Activated T-helper 1 cell treated with anti-CD3 and anti-CD28 coated beads, Interleukin-2, amount 50 U/mL, for 16 hours (primary cell): ENCODE data around the gene TH.

Experiments used
- DNase-seq, 2 donors: peaks; one replicate each; pipeline ENCODE4 v3.0.0-alpha.2; 2020; ENCODE audit warnings: low read depth in 1 of 2, low spot score in 1 of 2

The TH gene

DNA sequence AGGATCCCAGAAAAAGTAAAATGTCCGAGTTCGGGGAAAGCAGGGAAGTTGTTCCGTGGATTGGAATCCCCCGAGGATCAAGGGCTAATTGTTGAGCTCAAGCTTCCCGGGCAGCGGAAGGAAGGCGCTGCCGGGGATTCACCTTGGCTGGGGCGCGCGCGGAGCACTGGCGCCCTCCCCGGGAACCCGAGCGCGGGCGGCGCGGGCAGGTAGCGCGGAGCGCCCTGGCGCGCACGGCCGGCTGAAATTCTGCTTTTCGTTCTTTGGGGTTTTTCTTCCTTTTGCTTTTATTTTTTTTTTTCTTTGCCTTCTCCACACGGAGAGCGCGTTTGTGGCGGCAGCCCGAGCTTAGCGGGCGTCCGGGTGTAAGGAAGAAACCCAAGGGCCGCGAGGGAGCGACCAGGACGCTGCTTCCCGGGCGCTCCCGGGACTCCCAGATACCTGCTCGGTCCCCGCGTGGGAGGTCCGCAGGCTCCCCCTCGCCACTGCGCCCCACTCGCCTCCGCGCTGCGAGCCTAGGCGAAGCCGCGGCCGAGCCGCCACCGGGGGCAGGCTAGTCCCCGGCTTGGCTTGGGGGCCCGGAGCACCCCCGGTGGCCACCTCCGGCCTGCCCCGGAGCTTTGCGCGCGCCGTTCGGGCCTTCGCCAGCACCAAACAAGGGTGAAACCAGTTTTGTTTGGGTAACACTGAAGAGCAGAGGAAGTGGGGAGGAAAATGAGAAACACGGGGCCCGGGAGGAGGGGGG, 27.6 kb downstream of the TH start:
- no peak for DNase-seq

DNA sequence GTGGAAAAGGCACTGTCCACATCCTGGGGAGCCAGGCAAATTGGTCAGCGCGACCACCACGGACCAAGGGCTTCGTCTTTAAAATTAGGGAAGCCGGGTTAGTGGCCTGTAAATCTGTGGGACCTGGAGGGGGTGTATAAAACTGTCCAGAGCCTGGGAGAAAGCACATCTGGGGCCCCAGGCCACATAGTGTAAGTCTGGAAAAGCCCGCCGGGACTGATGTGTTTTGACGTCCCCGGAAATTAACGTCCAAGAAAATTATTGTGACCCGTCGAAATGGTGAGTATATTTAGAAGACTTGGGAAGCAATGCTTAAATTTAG, 28.2 kb downstream of the TH start:
- no peak for DNase-seq

DNA sequence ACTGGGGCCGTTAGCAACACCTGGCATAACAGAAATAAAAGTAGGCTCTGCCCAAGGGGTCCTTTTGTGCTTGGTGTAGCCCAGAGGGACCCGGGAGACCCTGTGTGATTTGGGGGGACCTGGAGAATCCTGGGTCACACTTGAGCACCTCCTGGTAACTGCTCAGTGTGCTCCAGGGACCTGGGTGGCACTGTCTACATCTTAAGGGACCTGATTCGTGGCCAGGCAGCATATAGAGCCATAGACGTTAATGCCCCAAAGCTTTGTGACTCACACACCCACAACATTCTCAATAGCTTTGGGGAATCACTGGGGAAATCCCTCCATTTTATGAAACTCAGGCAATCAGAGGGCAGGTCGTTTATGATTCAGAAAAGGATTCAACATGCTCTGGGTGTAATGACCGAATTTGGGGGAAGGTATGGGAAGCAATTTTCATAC, 28.8 kb downstream of the TH start:
- no peak for DNase-seq

DNA sequence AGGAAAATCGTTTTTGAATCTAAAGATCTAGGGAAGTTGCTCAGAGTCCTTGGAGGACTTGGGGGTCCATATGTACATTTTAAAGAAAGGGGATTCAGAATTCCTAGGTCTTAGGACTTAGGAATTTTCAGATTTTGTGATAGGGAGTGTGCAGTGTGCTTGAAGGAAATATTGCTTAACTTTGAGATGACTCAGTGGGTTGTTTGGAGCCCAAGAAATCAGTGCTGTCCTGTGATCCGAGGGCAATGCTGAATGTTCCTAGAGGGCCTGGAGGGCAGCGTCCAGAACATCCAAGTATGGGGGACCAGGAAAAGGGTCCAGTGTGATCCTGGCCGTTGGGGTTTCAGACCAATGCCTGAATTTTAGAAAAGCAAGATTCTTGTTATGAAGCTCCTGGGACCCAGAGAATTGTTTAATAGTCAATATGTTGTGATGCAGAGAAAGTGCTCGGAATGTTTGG, 29.3 kb downstream of the TH start:
- DNase-seq, result no peak

DNA sequence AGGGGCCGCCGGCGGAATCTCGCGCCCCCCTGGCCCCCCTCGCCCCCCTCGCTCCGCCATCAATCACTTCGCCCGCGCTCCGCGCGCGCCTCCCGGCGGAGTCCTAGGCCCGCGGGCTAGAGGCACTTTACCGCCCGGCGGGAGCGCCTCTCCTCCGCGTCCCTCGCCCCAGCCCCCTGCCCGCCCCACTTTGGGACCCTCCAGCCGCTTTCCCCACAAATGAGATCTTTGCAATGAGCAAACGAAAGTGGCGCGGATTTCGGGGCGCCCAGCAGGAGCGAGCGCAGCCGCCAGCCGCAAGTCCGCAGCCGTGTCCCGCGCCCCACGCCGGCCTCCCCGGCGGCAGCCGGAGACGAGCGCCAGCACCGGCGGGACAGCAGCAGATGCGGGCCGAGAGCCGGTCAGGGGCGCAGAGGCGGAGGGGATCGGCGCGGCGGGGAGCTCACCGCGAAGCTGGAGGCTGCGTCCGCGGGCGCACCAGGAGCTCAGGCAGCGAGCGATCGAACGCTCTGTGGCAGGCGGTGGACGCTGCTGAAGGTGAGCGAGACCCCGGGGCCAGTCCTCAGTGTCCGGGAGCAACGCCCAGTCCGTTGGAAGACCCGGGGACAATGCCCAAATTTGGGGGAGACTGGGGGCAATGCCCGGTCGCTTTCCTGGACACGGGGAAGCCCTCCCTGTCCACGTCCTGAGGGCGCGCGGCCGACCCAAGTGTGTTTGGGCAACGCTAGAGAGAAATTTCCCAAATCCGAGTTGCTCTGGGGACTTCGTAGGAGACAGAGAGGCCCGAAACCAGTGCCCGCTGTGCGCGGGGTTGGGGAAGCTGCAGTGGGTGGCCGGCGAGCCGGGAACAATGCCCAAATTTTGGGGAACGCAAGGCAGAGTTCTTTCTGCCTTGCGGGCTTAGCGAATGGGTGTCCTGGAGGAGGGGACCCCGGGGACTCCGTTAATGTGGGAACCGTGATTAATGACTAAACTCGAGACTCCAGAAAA, 30.9 kb downstream of the TH start:
- DNase-seq, result no peak

DNA sequence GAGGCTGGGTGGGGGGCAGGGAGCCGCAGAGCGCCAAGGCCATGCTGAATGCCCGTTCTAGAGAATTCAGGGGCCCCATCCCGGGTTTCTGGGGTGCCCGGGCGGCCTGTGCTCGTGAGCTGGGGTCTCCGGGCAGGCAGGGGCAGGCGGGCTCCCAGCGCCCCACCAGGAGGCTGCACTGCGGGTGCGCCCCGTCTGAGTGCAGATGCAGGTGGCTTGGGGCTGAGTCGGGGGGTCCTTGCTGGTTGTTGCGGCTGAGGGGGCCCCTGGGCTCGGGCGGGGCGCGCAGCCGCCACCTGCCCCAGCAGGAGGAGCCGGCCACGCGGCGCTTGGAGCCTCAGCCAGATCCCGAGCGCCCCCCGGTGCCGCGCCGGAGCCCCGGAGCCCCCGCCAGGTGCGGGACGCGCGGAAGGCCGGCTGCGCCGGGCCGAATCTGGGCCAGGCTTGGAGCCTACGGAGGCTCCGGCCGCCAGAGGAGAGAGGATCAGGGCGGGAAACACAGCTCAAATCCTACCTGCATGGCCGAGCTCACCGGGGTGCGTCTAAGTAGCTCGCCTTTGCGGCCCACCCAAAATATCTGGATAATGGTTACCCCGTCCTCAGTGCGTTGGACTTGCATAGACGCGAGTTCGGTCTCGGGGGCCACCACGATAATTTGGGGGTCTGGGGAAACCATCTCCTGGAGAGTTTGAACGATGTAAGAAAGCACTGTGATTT, 31.8 kb downstream of the TH start:
- no peak for DNase-seq

DNA sequence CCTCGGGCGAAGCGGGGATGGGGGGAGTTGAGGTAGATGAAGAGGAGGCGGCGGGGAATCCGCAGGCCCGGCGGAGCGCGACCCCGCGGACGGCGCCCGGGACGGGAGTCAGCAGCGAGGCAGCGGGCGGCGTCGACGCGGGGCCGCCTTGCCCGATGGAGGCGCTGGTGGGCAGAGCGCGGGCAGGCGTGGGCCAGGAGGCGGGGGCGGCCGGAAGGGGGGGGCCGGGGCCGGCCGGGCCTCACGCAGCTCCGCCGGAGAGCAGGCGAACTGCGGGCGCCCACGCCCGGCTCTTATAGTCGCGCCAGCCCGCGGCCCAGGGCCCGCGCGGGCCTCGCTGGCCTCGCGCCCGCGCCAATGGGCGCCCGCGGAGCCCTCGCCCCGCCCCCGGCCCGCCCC, 32.5 kb downstream of the TH start, which contains the start of gene IGF2:
IGF2 (minus strand) TSS at position 267 of the 399 bp plus-strand sequence. CDS start 3,866 bp downstream, outside the sequence.
- no peak for DNase-seq

DNA sequence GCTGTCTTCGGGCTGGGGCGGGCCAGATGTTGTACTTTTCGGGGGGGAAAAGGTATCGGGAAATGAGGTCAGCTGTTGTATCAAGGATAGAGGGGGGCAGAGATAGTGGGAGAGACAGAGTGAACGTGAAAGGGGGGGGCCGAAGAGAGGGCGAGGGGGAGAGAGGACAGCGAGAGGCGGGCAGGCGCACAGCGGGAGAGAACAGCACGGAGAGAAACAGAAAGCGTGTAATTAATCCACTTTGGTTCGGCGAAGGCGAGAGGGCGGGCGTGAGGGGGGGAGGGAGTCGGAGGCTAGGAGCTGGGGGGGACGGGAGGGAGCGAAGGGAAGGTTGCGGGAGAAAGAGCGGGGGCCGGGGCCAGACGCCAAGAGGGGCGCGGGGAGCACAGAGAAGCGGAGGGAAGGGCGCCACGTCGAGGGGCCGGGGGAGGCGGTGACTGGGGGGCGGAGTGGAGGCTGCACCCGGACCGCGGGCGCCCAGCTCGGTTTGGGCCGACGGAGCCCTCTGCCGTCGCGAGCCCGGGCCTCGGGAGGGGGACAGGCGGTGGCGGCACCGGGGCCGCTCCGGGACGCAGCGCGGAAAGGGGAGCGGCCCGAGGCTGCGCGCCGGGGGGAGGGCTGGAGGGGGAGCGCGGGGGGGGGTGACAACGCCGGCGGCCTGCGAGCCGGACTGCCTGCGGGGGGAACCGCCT, 33.0 kb downstream of the TH start:
- DNase-seq, result no peak

DNA sequence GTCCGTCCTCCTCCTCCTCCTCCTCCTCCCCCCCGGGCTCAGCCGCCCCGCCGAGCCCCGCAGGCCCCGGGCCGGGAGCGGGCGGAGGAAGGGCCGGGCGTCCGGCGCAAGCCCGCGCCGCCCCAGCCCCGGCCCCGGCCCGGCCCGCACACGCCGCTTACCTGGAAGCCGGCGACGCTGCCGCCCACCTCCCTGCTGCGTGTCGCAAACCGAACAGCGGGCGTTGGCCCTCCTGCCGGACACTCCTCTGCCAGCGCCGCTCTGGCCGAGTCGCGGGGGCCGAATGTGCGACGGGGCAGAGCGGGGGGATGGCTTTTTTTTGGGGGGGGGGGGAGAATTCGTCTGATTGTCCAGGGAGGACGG, 33.6 kb downstream of the TH start:
- no peak for DNase-seq

DNA sequence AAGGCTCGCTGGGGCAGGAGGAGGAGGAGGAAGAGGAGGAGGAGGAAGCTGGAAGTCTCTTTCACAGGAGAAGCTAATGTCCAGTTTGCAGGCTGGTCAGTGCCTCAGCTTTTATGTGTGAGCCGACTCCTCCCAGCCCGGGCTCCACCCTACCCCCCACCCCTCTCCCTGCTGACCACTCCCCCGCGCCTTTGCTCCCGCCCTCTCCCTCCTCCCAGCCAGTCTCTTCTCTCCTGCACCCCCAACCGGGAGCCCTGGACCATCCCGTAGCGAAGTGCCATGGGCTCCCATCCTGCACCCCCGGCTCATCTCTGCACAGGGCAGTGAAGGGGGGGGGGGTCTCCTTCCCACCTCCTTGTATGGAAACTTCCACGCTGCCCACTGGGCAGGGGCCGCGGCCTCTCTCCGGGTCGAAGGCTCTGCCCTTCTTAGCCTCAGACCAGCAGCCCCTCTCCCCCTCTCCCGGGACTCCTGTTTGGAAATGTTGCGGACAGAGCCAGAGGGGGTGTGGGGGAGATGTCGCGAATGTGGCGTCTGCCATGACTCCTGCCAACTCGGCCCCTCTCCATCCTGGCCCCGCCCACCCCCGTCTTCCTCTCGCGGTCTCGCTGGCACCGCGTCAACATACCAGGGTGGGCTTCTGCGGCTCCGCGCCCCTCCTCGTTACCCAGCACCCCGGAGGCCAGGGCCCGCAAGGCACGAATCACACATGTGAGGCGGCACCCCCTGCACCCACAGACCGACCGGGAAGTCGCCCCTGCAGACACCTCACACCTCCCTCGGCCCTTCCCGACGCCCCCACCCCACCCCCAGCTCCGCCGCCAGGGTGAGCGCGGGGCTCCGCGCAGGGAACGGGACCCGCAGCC, 34.2 kb downstream of the TH start:
- DNase-seq, result no peak

DNA sequence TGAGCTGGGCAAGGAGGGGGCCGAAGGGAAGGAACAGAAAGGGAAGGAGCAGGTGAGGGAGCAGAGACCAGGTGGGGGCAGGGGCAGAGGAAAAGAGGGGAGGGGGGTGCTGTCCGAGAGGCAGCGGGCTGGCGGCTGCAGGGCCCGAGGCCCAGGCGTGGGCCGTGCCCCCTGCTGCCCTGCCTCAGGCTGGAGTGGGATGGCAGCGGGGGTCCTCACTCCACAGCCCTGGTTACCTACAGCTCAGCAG, 34.7 kb downstream of the TH start:
- no peak for DNase-seq

DNA sequence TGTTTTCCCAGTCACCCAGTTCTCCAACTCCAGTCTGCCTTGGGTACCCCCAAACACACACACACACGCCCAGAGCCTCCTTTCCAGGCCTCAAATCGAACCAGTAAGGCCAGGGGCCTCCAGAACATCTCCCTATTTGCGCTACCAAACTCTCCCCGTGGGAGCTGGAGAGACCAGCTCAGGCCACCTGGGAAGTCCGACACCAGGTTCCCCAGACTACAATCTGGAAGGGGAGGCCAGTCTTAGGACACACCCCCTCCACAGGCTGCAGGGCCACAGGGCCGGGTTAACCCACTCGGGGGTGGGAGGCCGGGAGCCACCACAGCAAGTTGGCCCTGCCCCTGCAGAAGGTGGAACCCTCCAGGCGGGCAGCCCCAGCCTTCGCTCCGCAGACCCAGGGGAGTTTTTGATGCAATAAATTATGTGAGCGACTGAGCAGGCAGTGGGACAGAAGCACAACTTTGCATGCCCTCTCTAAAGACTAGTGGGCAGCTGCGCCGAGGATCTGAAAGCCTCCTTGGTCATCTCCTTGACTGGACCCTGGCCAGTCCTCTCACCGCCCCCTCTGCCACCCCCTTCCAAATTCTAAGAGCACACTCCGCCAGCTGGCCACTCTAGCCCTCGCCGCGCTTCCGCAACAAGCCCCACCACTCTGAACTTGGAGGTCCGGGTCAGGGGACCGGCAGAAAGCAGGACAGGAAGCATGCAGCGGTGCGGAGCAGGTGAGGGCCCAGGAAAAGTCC, 35.2 kb downstream of the TH start:
- no peak for DNase-seq

DNA sequence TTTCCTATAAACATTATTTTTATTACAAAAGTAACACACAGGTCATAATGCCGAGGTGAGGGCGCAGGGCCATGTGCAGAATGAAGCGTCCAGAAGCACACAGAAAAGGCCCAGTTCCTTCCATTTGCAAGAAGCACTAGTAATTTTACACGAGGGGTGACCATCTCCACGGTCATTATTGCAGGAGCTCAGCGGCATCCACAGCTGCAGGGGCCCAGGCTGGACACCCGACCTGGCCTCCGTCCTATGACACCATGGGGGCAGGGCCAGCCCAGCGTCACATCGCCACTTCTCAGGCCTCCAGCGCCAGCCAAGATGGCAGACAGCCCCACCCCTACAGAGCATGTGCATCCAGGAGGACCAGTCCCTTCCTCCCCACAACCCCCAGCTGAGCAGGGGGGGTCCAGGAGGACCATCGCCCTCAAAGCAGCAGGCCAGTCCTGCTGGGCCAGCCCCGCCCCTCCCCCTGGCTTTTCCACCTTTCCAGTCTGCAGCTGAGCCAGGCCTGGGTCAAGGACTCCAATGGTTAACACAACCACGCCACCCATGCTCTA, 35.9 kb downstream of the TH start:
- no peak for DNase-seq

DNA sequence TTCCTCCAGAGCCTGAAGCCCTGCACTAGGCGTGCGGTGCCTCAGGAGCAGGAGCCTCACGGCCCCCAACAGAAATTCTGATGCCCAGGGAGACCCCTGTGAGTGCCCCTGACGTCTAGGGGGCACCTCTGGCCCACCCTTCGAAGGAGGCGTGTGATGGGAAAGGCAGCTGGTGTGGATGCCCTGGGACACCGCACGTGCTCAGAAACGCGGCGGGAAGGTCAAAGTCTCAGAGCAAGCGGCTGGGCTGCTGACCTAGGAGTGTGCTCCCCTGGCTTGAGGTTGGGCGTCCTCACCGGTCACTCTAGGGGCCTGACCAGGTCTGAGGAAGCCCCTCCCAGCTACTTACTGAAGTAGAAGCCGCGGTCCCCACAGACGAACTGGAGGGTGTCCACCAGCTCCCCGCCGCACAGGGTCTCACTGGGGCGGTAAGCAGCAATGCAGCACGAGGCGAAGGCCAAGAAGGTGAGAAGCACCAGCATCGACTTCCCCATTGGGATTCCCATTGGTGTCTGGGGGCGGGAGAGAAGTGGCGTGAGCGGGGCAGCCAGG, 36.5 kb downstream of the TH start:
- DNase-seq, result no peak

DNA sequence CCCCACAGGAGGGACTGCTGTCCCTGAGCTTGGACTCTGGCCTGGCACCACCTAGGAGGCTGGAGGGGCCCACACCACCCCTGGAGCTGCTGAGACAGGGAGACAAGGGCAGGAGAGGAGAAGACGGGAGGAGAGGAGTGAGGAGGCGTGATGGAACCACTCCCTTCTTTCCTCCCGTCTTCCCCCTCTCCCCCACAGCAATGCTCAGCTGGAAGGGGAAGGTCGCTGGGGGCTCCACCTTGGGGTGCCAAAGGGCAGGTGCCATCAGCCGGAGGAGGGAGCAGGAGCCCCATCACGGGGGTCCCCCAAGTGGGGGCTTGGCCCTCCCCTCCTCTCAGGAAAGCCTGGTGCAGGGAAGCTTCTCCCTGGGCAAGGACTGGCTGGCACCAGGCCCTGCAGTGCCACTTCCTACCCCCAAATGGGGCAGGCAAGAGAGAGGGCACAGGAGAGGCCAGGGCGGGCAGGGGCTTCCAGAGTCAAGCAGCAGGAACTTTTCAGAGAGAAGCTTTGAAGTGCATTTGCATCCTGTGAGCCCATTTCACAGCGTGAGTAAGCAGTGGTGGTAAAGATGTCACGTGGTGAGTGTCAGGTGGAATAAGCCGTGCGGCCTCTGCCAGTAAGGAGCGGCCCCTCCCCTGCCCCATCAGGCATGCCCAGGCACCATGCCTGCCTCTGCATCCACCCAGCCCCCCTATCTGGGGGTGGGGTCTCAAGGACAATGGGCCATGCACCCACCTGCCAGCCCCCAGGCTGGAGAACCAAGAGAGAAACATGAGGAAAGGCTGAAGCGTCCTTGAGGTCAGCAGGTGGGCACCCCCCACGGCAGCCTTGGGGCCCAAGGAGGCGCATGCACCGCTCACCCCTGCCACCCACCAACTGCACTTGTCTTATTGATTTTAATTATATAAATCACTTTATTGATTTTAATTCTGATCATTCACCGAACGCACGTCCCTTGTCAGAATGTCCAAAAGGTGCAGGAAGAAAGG, 37.3 kb downstream of the TH start:
- DNase-seq, result no peak

DNA sequence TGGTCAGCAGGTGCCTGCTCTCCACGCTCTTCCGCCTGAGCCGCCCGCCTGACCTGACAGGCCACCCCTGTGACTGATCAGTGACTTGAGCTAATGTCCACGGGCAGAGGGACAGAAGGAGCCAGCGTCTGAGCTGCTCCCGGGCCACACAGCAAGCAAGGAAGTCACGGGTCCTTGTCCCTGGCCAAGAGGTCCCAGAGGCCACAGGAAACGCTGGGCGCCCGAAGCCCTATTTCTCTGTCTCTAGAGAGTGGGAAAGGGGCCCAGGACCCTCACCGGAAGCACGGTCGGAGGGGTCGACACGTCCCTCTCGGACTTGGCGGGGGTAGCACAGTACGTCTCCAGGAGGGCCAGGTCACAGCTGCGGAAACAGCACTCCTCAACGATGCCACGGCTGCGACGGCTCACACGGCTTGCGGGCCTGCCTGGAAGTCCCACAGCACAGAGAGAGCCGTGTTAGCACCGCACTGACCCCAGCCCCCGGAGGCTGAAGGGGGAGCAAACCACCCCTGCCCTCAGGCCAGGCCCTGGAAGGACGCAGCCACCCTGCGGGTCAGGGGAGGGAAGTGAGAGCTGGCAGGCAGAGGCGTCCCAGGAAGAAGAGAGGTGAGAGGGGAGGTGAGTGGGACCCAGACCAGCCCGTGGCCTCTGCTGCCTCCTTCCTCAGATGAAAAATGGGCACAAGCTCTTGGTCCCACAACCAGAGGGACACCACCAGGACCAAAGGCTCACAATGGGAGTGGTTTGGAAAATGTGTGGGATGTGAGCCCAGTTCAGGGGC, 38.2 kb downstream of the TH start:
- DNase-seq, result no peak

DNA sequence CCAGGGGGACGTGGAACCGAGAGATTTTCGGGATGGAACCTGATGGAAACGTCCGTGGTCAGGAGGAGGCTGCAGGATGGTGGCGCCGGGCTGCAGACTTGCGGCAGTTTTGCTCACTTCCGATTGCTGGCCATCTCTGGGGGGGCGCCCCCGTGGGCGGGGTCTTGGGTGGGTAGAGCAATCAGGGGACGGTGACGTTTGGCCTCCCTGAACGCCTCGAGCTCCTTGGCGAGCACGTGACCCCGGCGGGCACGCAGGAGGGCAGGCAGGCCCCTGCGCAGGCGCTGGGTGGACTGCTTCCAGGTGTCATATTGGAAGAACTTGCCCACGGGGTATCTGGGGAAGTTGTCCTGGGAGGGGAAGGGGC, 38.8 kb downstream of the TH start:
- DNase-seq, result no peak
